Right lobe of liver (tissue), 6 donors: ENCODE results near the gene CA12. TPM values are rescaled to one million over a fixed set of nuclear protein-coding genes. Genes with fewer than 3 reads are reported as not detected.

ENCODE experiments used
- ATAC-seq, 4 donors: fragments of 200-7000 bp; cut with Tn5 transposase; one replicate each; pipeline ENCODE4 v1.9.1; 2020; ENCODE audit warnings: mild to moderate bottlenecking in 4 of 4, moderate library complexity in 4 of 4
- DNase-seq, 3 donors: peaks; one replicate each; pipeline ENCODE4 v3.0.0-alpha.2; 2020
- H3K27ac ChIP-seq, 3 donors: fragments of 200-600 bp; one replicate each; pipeline ENCODE4 v1.8.0; 2022
- H3K27me3 ChIP-seq, 2 donors: fragments of 200-600 bp; one replicate each; pipeline ENCODE4 v1.8.0; 2022
- H3K36me3 ChIP-seq, 4 donors: fragments of 200-600 bp; sonication (generic) in 1 of 4; one replicate each; pipeline versions ENCODE4 v1.5.1 to v1.8.0; 2017 to 2022; ENCODE audit warnings: control low read depth in 1 of 4
- H3K4me1 ChIP-seq, 4 donors: fragments of 200-600 bp; sonication (generic) in 1 of 4; one replicate each; pipeline versions ENCODE4 v1.5.1 to v1.8.0; 2017 to 2022; ENCODE audit warnings: control low read depth in 1 of 4
- H3K4me3 ChIP-seq, 3 donors: fragments of 200-600 bp; one replicate each; pipeline ENCODE4 v1.8.0; 2022
- H3K9me3 ChIP-seq, 4 donors: fragments of 200-600 bp; sonication (generic) in 1 of 4; one replicate each; pipeline versions ENCODE4 v1.5.1 to v1.8.0; 2017 to 2022; ENCODE audit warnings: control low read depth in 1 of 4
- POLR2A ChIP-seq: fragments of 450-650 bp; IDR thresholded peaks from one replicate; pipeline ENCODE4 v1.6.1; 2017; ENCODE audit warnings: antibody characterized with exemption, mild to moderate bottlenecking
- WGBS: methylation state at CpG from one replicate; pipeline ENCODE4 v1.1.6; 2018; ENCODE audit warnings: low coverage, low lambda C conversion rate; ENCODE audit not compliant: insufficient coverage; ENCODE audit errors: missing lambda C conversion rate; 5-methylcytosine and 5-hydroxymethylcytosine counted together
- intact Hi-C, 2 donors: fragments of 100-400 bp; cut with DNase I; formaldehyde crosslinking; loops; one replicate each; pipeline versions ENCODE4 v1.11.2 to v1.14.1; 2022
- total RNA-seq, 6 experiments: library from RNA; depleted of rRNA in 2 of 6; stranded (reverse); fragments of >200 nt in 2 of 6; fragmentation: NEBNext Ultra II Directional in 3 of 6; extraction: Animal tissue kit (Norgen Biotek cat#: 25700) in 3 of 6; gene quantifications; one replicate each; pipeline versions ENCODE4 v1.1.0 to v1.2.4, GENCODE V29; 2016 to 2023
- TF ChIP-seq, protein P1 (sequence below), 4 donors: fragments of 200-600 bp in 3 of 4; fragments of 450-650 bp in 1 of 4; IDR thresholded peaks; one replicate each; pipeline versions ENCODE4 v1.5.1 to v1.8.0; 2016 to 2022; ENCODE audit warnings: antibody characterized with exemption in 4 of 4, mild to moderate bottlenecking in 2 of 4
- donor health status: DM: no; HTN: yes; CAD: no.
- donor health status: DM: no; HTN: no; CAD: no.
- donor health status: DM: no; HTN: no; CAD: no.
- donor health status: DM: no; HTN: yes; CAD: no.
- donor health status: DM: no; HTN: yes; CAD: no.

CA12 gene
- total RNA-seq, 6 experiments from 2014 or later: 0.02 to 18.3 (median 1.4) TPM

DNA sequence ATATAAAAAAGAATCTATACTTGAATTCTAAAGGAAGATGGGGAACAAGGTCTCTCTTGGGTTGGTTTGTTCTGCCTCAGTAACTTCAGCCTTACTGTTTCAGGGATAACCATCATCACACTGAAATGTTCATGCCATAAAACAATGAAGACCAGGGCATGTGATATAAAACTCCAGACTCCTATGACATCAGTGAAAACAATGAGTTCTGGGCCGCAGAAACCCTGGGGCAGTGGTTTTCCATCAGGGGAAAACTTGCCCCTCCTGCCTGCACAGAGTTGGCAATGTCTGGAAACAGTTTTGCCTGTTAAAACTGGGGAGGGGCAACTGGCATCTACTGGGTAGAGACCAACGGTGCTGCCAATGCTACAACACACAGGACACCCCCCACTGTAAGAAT lies 46.8 kb downstream of the CA12 start:
- no peak for ATAC-seq
- Histone ChIP-seq H3K4me1 (peaks cover 0 to 2% (median 0%) of the 10 kb centered on the region in 4 donors), H3K4me3 (no peak overlapping the region), H3K27ac (no peak overlapping the region), H3K9me3 (no peaks in the 10 kb centered on the region), H3K36me3 (no peaks in the 10 kb centered on the region), H3K27me3 (no peaks in the 10 kb centered on the region)
- WGBS: 100% methylated on average over 1 of the region's 2 CpGs
- intact Hi-C loops: no loop called here
- TF ChIP-seq, protein P1, sequence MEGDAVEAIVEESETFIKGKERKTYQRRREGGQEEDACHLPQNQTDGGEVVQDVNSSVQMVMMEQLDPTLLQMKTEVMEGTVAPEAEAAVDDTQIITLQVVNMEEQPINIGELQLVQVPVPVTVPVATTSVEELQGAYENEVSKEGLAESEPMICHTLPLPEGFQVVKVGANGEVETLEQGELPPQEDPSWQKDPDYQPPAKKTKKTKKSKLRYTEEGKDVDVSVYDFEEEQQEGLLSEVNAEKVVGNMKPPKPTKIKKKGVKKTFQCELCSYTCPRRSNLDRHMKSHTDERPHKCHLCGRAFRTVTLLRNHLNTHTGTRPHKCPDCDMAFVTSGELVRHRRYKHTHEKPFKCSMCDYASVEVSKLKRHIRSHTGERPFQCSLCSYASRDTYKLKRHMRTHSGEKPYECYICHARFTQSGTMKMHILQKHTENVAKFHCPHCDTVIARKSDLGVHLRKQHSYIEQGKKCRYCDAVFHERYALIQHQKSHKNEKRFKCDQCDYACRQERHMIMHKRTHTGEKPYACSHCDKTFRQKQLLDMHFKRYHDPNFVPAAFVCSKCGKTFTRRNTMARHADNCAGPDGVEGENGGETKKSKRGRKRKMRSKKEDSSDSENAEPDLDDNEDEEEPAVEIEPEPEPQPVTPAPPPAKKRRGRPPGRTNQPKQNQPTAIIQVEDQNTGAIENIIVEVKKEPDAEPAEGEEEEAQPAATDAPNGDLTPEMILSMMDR (IDR thresholded peaks at IDR 0.05): no peak
- no peak for TF ChIP-seq POLR2A
- no peak for DNase-seq

DNA sequence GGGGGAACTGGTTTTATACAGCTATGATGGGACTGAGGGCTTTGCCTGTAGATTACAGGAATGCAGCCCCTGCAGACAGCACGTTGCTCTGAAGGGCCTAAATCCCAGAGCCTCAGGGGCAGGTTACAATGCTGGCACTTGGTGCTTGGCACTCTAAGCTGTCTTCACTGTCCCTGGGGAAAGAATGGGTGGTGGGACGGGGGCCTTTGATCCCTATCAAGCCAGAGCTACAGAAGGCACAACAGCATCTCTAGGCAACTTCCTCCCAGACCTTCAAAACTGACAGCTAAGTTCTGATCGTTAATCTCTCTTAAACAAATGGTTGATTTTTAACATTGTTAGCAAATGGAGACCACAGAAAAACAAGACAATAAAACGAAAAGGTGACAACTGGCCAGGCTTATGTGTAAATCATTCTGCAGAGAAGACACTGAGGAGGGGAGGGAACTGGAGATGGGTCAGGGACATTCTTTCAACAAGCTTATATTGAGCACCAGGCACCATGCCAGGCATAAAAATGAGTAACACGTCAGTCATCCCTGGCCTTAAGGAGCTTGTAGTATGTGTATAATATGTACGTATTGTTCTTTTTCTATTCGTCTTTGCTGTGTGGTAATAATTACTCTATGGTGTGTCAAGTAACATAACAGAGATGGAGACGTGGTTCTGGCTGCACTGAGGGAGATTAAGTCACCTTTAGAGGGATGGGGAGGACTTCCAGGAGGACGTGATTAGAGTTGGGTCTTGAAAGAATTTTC lies 49.1 kb downstream of the CA12 start:
- Histone ChIP-seq H3K27me3 (no peaks in the 10 kb centered on the region), H3K4me1 (no peaks in the 10 kb centered on the region), H3K4me3 (no peak overlapping the region), H3K36me3 (no peaks in the 10 kb centered on the region), H3K27ac (no peak overlapping the region), H3K9me3 (no peaks in the 10 kb centered on the region)
- intact Hi-C loops: no loop called here
- ATAC-seq (no peak), DNase-seq (no peak)
- WGBS: 51% methylated on average over 8 of the region's 9 CpGs
- TF ChIP-seq, protein P1 (IDR thresholded peaks at IDR 0.05): no peak
- TF ChIP-seq POLR2A: no peak

DNA sequence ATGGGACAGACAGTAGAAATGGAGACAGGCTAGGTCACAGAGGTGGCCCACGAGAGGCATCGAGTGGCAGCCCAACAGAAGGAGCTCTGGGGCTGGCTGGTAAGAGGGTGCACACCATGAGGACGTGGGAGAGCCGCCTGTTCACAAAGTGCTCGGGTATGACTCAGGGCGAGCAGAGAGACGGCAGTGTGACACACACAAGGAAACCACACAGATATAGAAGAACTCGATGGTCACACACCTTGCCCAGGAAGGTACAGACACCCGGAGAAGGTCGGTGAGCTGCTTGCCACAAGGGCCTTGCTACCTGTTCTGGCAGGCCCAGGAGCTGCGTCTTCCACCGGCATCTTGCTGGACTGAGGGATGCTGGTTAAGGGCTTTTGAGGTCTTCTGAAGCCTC lies 50.2 kb downstream of the CA12 start:
- 70% methylated on average over 5 of the region's 12 CpGs for WGBS
- TF ChIP-seq POLR2A: no peak
- TF ChIP-seq, protein P1 (IDR thresholded peaks at IDR 0.05): no peak
- Histone ChIP-seq H3K4me1 (no peaks in the 10 kb centered on the region), H3K27me3 (no peaks in the 10 kb centered on the region), H3K4me3 (no peak overlapping the region), H3K36me3 (no peaks in the 10 kb centered on the region), H3K27ac (no peak overlapping the region), H3K9me3 (no peaks in the 10 kb centered on the region)
- intact Hi-C loops: no loop called here
- no peak for DNase-seq
- no peak for ATAC-seq

DNA sequence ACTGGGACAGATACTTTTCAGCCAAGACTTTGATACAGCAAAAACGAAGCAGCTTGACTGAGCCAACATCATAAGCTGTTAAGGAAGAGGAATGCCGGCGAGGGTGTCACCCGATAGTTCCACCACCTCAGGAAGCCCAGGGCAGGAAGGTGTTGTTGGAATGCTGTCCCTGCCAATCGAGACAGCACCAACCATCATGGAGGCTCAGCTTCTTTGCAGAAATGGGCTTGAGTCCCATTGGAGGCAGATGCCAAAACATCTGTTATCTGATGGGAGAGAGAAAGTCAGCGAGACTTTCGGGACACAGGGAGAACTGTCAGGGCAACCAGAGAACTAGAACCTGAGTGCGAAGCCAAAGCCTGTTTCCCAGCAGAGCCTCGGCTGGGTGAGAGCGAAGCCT lies 50.7 kb downstream of the CA12 start:
- ATAC-seq: no peak
- TF ChIP-seq, protein P1 (IDR thresholded peaks at IDR 0.05): no peak
- no peak for TF ChIP-seq POLR2A
- 90% methylated on average over 10 of the region's 10 CpGs for WGBS
- H3K27me3 ChIP-seq: no peaks in the 10 kb centered on the region
- DNase-seq: no peak
- intact Hi-C loops: no loop called here
- H3K4me3 ChIP-seq: no peak overlapping the region
- no peak overlapping the region for H3K27ac ChIP-seq
- H3K36me3 ChIP-seq: no peaks in the 10 kb centered on the region
- no peaks in the 10 kb centered on the region for H3K9me3 ChIP-seq
- no peaks in the 10 kb centered on the region for H3K4me1 ChIP-seq
